CMK (cell line): ENCODE data around the gene CSNK1G1.
"Not testable (repeated sequence)": the region's sequence is repeated elsewhere in the genome, so short reads cannot be mapped to it uniquely, and the experiment has no call there.

Source experiments
- DNase-seq: peaks from one replicate; pipeline ENCODE4 v3.0.0-alpha.2; 2010; ENCODE audit warnings: low read depth

CSNK1G1 gene

DNA sequence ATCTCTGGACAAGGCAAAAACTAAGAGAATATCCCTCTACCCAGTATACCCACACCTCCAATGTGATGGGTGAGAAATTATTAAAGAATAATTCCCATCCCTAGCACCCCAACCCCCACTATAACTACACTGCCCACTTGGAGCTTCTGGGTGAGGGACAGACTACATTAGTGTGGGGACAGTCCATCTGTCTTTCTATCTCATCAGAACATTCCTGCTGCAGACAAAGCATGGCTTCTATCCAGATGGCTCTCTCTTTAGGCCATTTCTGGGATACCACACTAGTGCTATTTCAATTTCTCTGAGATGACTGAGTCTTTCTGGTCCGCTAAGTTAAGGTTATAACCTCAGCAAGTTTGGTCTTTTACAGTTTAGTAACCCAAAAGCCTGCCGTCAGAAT is 6.6 kb downstream of the CSNK1G1 start:
- no peak for DNase-seq

DNA sequence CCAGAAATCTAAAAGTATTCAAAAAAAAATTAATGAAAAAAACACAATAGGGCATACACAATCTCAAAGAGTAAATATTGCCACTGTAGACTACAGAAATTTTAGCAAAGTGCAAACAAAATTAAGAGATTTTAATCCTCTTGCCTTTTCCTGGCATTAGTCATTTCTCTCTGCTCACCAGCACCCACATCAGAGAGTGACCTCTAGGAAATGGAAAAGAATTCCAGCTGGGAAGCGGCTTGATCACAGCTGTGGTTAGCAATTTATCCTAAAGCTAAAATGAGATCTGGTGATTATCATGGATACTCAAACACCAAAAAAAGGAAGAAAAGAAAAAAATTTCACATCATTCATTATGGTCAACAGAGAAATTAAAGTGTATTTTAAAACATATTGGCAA is 7.5 kb downstream of the CSNK1G1 start:
- no peak for DNase-seq

DNA sequence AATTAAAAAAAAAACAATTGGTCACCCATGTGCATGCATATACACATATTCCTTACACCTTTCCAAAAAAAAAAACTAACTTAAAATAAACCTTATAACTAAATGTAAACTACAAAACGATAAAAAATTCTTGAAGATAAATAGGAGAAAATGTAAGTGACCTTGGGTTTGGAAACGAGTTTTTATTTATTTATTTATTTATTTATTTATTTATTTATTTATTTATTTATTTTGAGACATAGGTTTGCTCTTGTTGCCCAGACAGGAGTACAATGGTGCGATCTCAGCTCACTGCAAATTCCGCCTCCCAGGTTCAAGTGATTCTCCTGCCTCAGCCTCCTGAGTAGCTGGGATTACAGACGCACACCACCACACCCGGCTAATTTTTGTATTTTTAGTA is 9.7 kb downstream of the CSNK1G1 start:
- not testable (repeated sequence) for DNase-seq

DNA sequence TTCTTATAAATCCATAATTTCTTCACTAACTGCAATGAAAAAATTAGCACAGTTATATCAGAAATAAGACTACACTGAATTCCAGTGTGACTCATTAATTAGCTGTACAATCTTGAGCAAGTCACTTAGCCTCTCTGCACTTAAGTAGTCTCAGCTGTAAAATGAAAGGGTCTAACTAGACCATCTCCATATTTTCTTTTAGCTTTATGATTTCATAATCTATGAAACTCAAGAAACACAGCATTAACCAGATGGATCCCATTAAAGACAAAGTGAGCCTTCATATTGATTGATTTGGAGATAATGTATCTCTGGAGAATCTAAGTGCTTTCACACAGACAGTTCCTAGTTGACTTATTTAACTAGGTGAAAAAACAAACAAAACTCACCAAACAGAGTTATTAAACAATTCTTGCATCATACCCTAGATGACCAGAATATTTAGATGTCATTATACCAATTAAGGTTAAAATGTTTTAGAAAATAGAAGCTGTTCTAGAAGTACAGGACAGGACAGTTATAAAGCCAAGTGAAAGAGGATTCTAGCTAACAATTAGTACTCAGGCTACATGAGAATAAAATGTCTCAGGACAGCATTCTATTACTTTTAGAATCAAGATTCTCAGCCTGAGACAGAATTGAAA is 11.2 kb downstream of the CSNK1G1 start:
- no peak for DNase-seq

DNA sequence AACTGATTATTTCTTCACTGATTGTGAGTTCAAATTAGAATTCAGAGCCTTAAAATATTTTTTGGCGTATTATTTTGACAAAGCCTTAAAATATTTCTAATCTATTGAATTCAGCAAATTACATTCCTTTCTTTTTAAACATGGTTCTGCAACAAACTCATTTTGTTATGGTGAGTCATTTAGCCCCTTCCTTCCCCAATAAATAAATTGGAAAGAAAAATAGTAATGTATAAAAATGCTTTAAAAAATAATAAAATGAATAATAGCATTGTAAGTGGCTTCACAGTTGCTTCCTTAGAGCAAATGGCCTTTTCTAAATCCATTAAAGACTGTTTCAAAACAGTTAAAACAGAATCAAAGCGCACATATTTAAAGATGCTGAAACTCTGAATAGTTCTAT is 12.1 kb downstream of the CSNK1G1 start:
- DNase-seq: no peak

DNA sequence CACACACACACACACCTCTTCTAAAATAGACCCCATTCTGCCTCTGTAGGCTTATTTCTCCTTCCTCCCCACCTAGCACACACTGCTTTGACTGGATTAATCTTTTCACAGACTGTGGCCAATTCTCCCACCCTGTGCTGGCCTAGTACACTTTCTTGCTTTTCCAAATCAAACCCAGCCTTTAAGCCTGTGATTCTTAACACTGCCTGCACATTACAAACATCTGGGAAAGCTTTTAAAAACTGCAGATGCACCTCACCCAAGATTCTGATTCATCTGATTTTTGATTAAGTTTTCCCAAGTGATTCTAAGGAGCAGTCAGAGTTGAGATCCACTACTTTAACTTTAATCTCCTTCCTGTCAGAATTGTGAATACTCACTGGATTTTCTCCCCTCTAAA is 12.8 kb downstream of the CSNK1G1 start:
- DNase-seq: no peak

DNA sequence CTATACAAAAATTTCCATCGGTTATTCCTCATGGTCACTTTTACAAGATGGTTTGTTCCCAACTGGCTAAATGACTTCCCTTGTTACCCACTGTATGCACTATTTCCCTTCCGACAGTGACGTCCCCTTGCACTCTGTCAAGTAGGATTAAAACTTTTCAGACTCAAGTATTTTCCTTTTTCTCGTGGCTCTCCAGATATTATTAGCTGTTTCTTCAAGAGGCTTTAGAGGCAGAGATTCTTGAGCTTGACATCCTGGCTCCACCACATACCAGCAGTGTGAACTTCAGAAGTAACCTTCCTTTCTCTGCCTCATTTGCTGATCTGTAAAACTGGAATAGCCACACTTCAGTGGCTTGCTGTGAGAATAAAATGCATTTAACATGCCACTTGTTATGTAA is 14.0 kb downstream of the CSNK1G1 start:
- DNase-seq: no peak

DNA sequence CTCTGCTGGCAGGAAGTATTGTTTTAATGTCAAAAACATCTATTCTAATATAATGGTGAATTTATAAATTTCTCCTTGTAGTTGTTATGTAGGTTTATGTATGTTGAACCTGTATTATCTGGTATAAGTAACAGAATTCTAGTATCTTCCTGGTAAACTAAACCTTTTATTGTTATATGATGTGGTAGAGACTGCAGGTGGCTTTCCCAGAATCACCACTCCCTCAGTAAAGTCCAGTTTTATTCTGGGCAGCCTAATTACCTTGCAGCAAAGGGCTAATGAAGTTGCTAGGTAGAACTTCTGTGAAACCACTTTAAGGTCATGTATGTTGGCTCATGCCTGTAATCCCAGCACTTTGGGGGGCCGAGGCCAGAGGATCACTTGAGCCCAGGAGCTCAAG is 15.6 kb downstream of the CSNK1G1 start:
- no peak for DNase-seq

DNA sequence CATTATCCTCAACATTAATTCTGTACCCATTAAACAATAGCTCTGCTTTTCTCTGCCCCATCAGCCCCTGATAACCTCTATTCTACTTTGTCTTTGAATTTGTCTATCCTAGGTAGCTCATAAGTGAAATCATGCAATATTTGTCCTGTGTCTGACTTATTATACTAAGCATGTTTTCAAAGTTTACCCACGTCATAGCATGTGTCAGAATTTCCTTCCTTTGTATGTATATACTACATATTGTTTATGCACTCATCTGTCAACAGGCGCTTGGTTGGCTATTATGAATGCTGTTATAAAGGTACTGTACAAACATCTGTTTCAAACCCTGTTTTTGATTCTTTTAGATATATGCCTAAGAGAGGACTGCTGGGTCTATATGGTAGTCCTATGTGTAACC is 18.2 kb downstream of the CSNK1G1 start:
- no peak for DNase-seq

DNA sequence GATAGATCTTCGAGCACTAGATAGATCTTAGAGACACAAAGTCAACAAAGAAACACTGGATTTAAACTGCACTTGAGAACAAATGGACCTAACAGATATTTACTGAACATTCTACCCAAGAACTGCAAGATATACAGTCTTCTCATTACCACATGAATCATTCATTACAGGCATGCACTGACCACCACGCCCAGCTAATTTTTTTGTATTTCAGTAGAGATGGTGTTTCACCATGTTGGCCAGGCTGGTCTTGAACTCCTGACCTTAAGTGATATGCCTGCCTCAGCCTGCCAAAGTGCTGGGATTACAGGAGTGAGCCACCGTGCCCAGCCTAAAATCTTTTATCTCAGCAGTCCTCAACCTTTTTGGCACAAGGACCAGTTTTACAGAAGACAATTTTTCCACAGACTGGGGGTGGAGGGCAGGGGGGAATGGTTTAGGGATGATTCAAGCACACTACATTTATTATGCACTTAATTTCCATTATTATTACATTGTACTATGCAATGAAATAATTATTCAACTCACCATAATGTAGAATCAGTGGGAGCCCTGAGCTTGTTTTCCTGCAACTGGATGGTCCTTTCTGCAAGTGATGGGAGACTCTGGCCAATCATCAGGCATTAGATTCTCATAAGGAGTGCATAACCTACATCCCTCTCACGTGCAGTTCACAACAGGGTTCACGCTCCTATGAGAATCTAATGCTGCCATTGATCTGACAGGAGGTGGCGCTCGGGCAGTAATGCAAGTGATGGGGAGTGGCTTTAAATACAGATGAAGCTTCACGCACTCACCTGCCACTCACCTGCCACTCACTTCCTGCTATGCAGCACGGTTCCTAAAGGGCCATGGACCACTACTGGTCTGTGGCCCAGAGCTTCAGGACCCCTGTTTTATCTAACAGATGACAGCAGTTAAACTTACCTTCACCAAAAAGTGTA is 21.7 kb downstream of the CSNK1G1 start:
- DNase-seq: no peak

DNA sequence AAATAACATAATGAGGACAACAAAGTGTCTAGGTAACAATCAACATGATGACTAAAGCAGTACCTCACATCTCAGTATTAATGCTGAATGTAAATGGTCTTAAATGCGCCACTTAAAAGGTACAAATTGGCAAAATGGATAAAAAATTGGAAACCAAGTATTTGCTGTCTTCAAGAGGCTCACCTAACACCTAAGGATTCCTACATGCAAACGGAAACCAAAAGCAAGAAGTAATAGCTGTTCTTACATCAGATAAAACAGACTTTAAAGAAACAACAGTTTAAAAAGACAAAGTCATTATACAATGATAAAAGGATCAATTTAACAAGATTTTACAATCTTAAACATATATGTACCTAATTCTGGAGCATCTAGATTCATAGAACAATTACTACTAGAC is 22.5 kb downstream of the CSNK1G1 start:
- DNase-seq: no peak

DNA sequence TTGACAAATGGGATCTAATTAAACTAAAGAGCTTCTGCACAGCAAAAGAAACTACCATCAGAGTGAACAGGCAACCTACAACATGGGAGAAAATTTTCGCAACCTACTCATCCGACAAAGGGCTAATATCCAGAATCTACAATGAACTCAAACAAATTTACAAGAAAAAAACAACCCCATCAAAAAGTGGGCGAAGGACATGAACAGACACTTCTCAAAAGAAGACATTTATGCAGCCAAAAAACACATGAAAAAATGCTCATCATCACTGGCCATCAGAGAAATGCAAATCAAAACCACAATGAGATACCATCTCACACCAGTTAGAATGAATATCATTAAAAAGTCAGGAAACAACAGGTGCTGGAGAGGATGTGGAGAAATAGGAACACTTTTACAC is 24.3 kb downstream of the CSNK1G1 start:
- DNase-seq: not testable (repeated sequence)

DNA sequence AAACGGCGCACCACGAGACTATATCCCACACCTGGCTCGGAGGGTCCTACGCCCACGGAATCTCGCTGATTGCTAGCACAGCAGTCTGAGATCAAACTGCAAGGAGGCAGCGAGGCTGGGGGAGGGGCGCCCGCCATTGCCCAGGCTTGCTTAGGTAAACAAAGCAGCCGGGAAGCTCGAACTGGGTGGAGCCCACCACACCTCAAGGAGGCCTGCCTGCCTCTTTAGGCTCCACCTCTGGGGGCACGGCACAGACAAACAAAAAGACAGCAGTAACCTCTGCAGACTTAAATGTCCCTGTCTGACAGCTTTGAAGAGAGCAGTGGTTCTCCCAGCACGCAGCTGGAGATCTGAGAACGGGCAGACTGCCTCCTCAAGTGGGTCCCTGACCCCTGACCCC is 29.0 kb downstream of the CSNK1G1 start:
- DNase-seq: not testable (repeated sequence)

DNA sequence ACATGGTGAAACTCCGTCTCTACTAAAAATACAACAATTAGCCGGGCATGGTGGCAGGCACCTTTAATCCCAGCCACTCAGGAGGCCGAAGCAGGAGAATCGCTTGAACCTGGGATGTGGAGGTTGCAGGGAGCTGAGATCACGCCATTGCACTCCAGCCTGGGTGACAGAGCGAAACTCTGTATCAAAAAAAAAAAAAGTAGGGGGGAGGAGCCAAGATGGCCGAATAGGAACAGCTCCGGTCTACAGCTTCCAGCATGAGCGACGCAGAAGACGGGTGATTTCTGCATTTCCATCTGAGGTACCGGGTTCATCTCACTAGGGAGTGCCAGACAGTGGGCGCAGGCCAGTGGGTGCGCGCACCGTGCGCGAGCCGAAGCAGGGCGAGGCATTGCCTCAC is 29.5 kb downstream of the CSNK1G1 start:
- DNase-seq: not testable (repeated sequence)

DNA sequence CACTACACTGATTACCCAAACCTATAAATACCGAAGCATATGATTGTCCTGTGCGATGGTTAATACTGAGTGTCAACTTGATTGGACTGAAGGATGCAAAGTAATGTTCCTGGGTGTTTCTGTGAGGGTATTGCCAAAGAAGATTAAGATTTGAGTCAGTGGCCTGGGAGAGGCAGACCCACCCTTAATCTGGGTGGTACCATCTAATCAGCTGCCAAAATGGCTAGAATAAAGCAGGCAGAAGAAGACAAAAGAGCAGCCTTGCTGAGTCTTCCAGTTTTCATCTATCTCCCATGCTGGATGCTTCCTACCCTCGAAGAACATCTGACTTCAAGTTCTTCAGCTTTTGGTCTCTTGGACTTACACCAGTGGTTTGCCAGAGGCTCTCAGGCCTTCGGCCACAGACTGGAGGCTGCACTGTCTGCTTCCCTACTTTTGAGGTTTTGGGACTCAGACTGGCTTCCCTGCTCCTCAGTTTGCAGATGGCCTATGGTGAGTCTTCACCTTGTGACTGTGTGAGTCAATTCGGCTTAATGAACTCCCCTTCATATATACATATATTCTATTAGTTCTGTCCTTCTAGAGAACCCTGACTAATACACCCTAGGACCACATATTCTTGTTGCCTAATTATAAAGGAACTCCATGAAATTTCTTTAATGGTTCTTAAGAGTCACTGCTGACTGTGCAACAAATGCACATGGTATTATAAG is 31.7 kb downstream of the CSNK1G1 start:
- DNase-seq: no peak

DNA sequence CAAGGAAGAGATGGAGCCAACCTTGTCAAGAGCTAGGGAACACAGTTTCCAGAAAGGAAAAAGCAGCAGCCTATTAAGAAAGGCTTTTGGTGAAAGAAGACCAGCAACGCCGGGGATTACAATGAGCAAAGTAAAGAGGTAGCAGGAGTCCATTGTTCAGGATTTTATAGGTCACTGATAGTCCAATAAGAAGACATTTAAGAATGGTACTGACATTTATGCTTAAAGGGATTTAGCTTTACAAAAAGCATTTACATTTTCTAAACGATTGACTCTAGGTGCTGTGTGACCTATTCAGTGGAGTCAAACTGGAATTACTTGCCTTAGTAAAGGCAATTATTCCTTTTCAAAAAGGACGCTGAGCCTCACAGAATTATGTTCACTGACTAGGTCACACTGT is 40.8 kb downstream of the CSNK1G1 start:
- DNase-seq: no peak

DNA sequence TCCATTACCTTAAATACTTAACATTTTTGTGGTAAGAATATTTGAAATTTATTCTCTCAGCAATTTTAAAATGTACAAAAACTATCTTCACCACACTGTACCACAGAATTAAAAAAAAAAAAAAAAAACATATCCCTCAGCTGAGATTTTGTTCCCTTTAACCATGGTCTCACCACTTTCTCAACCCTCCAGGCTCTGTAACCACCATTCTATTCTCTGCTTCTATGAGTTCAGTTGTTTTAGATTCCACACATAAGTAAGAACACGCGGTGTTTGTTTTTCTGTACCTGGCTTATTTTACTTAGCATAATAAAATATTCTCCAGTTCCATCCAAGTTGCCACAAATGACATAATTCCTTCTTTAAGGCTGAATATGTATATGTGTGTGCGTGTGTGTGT is 41.5 kb downstream of the CSNK1G1 start:
- DNase-seq: no peak

DNA sequence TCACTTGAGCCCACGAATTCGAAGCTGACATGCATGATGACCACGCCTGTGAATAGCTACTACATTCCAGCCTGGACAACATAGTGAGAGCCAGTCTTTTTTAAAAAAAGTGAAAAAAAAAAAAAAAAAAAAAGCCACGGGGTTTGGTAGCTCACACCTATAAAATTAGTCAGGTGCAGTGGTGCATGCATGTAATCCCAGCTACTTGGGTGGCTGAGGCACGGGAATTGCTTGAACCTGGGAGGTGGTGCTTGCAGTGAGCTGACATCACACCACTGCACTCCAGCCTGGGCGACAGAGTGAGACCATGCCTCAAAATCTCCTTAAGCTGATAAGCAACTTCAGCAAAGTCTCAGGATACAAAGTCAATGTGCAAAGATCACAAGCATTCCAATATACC is 44.4 kb downstream of the CSNK1G1 start:
- no peak for DNase-seq

DNA sequence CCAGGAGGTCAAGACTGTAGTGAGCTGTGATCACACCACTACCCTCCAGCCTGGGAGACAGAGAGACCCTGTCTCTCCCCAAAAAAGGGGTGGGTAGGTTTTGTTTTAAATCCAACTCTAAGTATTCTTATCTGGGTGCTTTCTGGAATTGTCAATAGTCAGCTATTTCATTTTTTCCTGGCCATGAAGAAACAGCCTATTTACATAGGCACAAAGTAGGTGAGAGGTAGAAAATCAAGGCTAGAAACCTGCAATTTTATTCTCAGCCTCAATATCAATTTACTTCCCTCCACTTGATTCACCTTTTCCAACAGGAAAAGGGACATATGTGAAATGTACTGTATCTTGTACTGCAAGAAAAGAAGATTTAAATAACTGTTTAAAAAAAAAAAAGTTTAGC is 45.9 kb downstream of the CSNK1G1 start:
- no peak for DNase-seq

DNA sequence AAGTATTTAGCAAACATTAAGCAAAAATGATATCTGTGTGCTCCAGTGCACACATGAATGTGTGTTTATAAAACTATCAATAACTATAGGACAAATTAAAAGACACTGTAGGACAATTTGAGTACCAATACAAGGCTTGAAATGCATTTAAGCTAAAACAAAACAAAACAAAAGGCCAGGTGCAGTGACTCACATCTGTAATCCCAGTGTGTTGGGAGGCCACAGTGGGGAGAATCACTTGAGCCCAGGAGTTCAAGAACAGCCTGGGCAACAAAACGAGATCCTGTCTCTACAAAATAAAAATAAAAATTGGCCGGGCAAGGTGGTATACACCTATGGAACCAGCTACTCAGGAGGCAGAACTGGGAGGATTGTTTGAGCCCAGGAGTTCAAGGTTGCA is 50.7 kb downstream of the CSNK1G1 start:
- no peak for DNase-seq

DNA sequence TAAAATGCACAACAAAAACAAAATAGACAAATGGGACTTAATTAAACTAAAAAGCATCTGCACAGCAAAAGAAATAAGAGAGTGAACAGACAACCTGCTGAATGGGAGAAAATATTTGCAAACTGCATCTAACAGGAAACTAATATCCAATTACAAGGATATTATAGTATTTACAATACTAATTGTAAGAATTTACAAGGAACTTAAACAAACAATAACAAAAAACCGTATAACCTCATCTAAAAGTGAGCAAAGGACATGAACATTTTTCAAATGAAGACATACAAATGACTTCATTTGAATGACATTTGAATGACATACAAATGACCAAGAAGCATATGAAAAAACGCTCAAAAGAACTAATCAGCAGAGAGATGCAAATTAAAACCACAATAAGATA is 66.4 kb downstream of the CSNK1G1 start:
- DNase-seq: no peak

DNA sequence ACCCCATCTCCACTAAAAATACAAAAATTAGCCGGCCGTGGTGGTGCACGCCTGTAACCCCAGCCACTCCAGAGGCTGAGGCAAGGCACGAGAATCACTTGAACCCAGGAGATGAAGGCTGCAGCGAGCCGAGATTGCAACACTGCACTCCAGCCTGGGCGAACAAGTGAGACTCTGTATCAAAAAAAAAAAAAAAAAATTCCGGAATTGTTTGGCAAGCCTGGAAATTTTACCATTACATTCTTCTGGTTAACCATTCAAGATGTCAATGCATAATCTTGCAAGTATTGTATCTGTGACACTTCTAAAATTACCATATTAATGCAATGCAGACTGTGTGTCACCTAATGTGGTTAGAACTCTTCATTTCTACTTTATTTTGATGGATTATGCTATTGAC is 67.0 kb downstream of the CSNK1G1 start:
- no peak for DNase-seq

DNA sequence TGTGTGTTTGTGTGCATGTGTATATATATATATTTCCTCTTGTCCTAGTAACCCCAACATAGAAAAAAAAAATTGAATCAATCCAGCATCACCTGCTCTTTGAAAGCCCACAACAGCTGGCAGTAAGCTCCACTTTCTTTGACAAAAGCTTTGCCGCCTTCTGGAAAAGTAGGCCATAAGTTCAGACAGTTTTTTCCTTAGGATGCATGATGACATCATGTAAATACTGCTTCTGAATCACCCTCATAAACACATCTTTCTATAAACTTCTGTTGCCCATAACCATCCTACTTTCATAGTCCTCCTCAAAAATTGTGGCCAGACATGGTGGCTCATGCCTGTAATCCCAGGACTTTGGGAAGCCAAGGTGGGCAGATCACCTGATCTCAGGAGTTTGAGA is 67.4 kb downstream of the CSNK1G1 start:
- no peak for DNase-seq
